CD14-positive monocyte (primary cell): ENCODE measurements around the gene AGBL5. TPM values are rescaled to one million over a fixed set of nuclear protein-coding genes. Genes with fewer than 3 reads are reported as not detected.

Experiments used
- DNase-seq, 3 donors: peaks; one replicate each; pipeline ENCODE4 v3.0.0-alpha.2; 2011 to 2022
- H2AFZ ChIP-seq: 2 replicates; pipeline ENCODE4 v1.6.0; 2012; ENCODE audit warnings: mild to moderate bottlenecking, low read depth, low read length, inconsistent platforms; ENCODE audit not compliant: insufficient read depth, poor library complexity, severe bottlenecking
- H3K27ac ChIP-seq, 2 donors: 1 replicate in 1 of 2; 2 replicates in 1 of 2; pipeline ENCODE4 v1.5.1; 2012 to 2013; ENCODE audit warnings: low read length in 2 of 2, control low read depth in 1 of 2, inconsistent platforms in 1 of 2, low read depth in 1 of 2, mild to moderate bottlenecking in 1 of 2
- H3K27me3 ChIP-seq, 2 donors: one replicate each; pipeline versions ENCODE4 v1.6.0 to v1.6.1; 2011 to 2013; ENCODE audit warnings: low read length in 2 of 2; ENCODE audit not compliant: control insufficient read depth in 2 of 2, insufficient read depth in 2 of 2
- H3K36me3 ChIP-seq, 2 donors: replicated peaks in 1 of 2; 1 replicate in 1 of 2; 2 replicates in 1 of 2; pipeline versions ENCODE4 v1.5.1 to v1.6.1; 2012 to 2013; ENCODE audit warnings: low read length in 2 of 2, control low read depth in 1 of 2, inconsistent platforms in 1 of 2, mild to moderate bottlenecking in 1 of 2; ENCODE audit not compliant: insufficient read depth in 2 of 2, control insufficient read depth in 1 of 2
- H3K4me1 ChIP-seq, 2 donors: 1 replicate in 1 of 2; 2 replicates in 1 of 2; pipeline versions ENCODE4 v1.5.1 to v1.6.1; 2012 to 2013; ENCODE audit warnings: low read length in 2 of 2, control low read depth in 1 of 2, inconsistent platforms in 1 of 2, mild to moderate bottlenecking in 1 of 2, moderate library complexity in 1 of 2; ENCODE audit not compliant: insufficient read depth in 2 of 2, control insufficient read depth in 1 of 2
- H3K4me2 ChIP-seq: replicated peaks from 2 replicates; pipeline ENCODE3; 2012; ENCODE audit warnings: low read length, moderate library complexity, mild to moderate bottlenecking; ENCODE audit not compliant: poor library complexity, severe bottlenecking; ENCODE audit errors: extremely low read depth
- H3K4me3 ChIP-seq, 3 experiments: fragments of 200-600 bp in 1 of 3; sonication (generic) in 1 of 3; replicated peaks in 1 of 3; 1 replicate in 2 of 3; 2 replicates in 1 of 3; pipeline ENCODE4 v1.5.1; 2011 to 2013; ENCODE audit warnings: low read length in 3 of 3, mild to moderate bottlenecking in 3 of 3, control low read depth in 2 of 3, low read depth in 2 of 3, inconsistent platforms in 1 of 3, moderate library complexity in 1 of 3
- H3K79me2 ChIP-seq: 2 replicates; pipeline ENCODE4 v1.6.0; 2012; ENCODE audit warnings: mild to moderate bottlenecking, control low read depth, inconsistent platforms, low read length, moderate library complexity; ENCODE audit not compliant: insufficient read depth
- H3K9ac ChIP-seq: 2 replicates; pipeline ENCODE4 v1.6.0; 2017; ENCODE audit warnings: low read length, mild to moderate bottlenecking; ENCODE audit not compliant: insufficient read depth, poor library complexity, severe bottlenecking
- H3K9me3 ChIP-seq, 2 donors: replicated peaks in 1 of 2; 1 replicate in 1 of 2; 2 replicates in 1 of 2; pipeline versions ENCODE4 v1.5.1 to v1.6.1; 2012 to 2013; ENCODE audit warnings: low read length in 2 of 2, control low read depth in 1 of 2; ENCODE audit not compliant: control insufficient read depth in 1 of 2, insufficient read depth in 1 of 2
- H4K20me1 ChIP-seq: 2 replicates; pipeline ENCODE4 v1.6.0; 2012; ENCODE audit warnings: mild to moderate bottlenecking, low read length, control low read depth, moderate library complexity; ENCODE audit not compliant: insufficient read depth
- H3K27ac Mint-ChIP-seq, 7 donors: one replicate each; pipeline ENCODE4 v1.8.0; 2020; ENCODE audit warnings: mild to moderate bottlenecking in 7 of 7, mixed read lengths in 7 of 7, moderate library complexity in 6 of 7, inconsistent platforms in 2 of 7
- H3K27me3 Mint-ChIP-seq, 3 donors: one replicate each; pipeline ENCODE4 v1.8.0; 2021 to 2022; ENCODE audit warnings: low read depth in 3 of 3, mild to moderate bottlenecking in 3 of 3, mixed read lengths in 3 of 3, moderate library complexity in 3 of 3, inconsistent platforms in 1 of 3
- H3K36me3 Mint-ChIP-seq, 2 donors: one replicate each; pipeline ENCODE4 v1.8.0; 2020; ENCODE audit warnings: mixed read lengths in 2 of 2, inconsistent platforms in 1 of 2, mild to moderate bottlenecking in 1 of 2
- H3K4me1 Mint-ChIP-seq: one replicate; pipeline ENCODE4 v1.8.0; 2020; ENCODE audit warnings: mild to moderate bottlenecking, mixed read lengths
- H3K4me3 Mint-ChIP-seq, 2 donors: one replicate each; pipeline ENCODE4 v1.8.0; 2020; ENCODE audit warnings: mild to moderate bottlenecking in 2 of 2, mixed read lengths in 2 of 2, moderate library complexity in 1 of 2
- H3K9me3 Mint-ChIP-seq, 7 donors: one replicate each; pipeline ENCODE4 v1.8.0; 2020 to 2022; ENCODE audit warnings: mixed read lengths in 7 of 7, mild to moderate bottlenecking in 6 of 7, moderate library complexity in 6 of 7, inconsistent platforms in 2 of 7
- CTCF ChIP-seq: fragments of 200-600 bp; IDR thresholded peaks from one replicate; pipeline ENCODE4 v1.8.0; 2022; ENCODE audit warnings: antibody characterized with exemption, mild to moderate bottlenecking
- WGBS: methylation state at CpG from one replicate; pipeline ENCODE4 v1.1.5; 2013; ENCODE audit warnings: missing lambda C conversion rate; ENCODE audit not compliant: insufficient coverage; 5-methylcytosine and 5-hydroxymethylcytosine counted together
- intact Hi-C, 2 donors: fragments of 100-400 bp; cut with micrococcal nuclease; formaldehyde crosslinking; loops; one replicate each; pipeline versions ENCODE4 v1.15.0 to v1.15.1; 2023
- polyA plus RNA-seq, 3 donors: library from polyadenylated mRNA; depleted of rRNA in 1 of 3; unstranded in 2 of 3; stranded (reverse) in 1 of 3; fragments of 300-500 nt in 2 of 3; fragments of >200 nt in 1 of 3; fragmentation: Illumina TruSeq in 2 of 3; gene quantifications; 1 replicate in 2 of 3; 2 replicates in 1 of 3; pipeline ENCODE4 v1.2.3, GENCODE V29; 2012 to 2021

Gene AGBL5
- polyA plus RNA-seq, 3 donors = 4.4 to 4.8 (median 4.6) TPM

GRCh38 chr2:27095745-27096651 is 44.5 kb downstream of the AGBL5 start:
- no peak overlapping the region for H3K9ac ChIP-seq

More at GRCh38 chr2:27095745-27096651, 44.5 kb downstream of the AGBL5 start:
- H3K9me3 Mint-ChIP-seq = no peaks in the 10 kb centered on the region
- TF ChIP-seq CTCF = no peak
- Histone ChIP-seq H3K27me3 (no peaks in the 10 kb centered on the region), H4K20me1 (no peaks in the 10 kb centered on the region), H3K36me3 (no peaks in the 10 kb centered on the region), H3K4me2 (peak overlapping the region; percentile 87), H3K27ac (peak overlapping the region; percentile 21 to 77), H2AFZ (peak overlapping the region; percentile 97), H3K9me3 (no peaks in the 10 kb centered on the region), H3K79me2 (no peaks in the 10 kb centered on the region), H3K4me3 (peak overlapping the region; percentile 44 to 78 (median 48)), H3K4me1 (peaks cover 23 to 24% of the 10 kb centered on the region in 2 donors)
- H3K27ac Mint-ChIP-seq = peak overlapping the region; percentile 80 to 96 (median 90)
- peaks cover 0 to 3% of the 10 kb centered on the region in 2 donors for H3K36me3 Mint-ChIP-seq
- H3K4me1 Mint-ChIP-seq = peaks cover 21% of the 10 kb centered on the region
- peaks cover 0 to 3% (median 3%) of the 10 kb centered on the region in 3 donors for H3K27me3 Mint-ChIP-seq
- 54% methylated on average over 4 of the region's 18 CpGs for WGBS
- DNase-seq = peak; percentile 48 to 65 (median 55)
- H3K4me3 Mint-ChIP-seq = peak overlapping the region; percentile 84 to 93
- intact Hi-C loops = loop anchor here (5.0 kb wide), 4 partner anchors 36 to 206 kb away; partner anchors contain the start of genes PREB (in 2 of the 2), ATRAID (in 1 of the 2), SLC5A6 (in 1 of the 2) and TRIM54 (in 1 of the 2)
